Measurements from ENCODE around the gene KDSR.

DNA sequence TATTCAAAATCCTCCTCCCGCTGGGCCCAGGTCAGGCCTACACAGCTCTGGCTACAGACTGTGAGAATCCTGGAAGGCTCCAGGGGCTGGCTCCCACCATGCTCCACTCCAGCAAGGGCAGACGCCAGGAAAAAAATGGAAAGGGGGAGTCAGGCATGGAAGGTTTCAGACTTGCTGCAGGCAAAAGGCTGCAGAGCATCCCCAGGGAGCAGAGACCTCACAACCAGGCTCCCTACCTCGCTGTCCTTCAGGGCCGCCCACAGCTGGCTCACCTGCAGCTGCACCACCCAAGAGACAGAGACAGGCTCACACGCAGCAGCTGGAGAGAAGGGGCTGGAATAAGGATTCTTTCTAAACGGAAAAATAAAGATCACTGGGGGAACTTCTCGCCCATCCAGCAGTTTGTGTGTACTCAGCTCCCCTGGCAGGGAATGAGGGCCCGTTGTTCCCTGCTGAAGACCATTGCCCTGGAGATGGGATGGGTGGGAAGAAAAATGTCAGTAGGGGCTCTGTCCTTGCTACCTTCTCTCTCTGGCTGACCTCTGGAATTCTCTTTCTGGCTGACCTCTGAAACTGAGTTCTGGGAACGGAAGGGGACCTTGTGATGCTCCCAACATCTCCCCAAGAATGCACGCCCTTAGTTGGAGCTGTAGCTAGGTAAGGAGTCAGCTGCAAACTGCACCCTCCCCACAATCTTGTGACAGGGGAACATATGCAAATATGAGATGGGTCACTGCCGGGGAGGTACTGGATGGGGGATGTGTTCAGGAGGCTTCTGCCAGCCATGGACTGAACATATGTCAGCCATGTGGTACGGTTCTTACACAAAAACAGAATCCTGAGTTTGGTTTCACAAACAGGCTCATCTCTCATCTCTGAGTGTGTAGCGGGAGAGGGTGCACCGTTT, 81.9 kb downstream of the KDSR start:
- TF ChIP-seq, protein P1, sequence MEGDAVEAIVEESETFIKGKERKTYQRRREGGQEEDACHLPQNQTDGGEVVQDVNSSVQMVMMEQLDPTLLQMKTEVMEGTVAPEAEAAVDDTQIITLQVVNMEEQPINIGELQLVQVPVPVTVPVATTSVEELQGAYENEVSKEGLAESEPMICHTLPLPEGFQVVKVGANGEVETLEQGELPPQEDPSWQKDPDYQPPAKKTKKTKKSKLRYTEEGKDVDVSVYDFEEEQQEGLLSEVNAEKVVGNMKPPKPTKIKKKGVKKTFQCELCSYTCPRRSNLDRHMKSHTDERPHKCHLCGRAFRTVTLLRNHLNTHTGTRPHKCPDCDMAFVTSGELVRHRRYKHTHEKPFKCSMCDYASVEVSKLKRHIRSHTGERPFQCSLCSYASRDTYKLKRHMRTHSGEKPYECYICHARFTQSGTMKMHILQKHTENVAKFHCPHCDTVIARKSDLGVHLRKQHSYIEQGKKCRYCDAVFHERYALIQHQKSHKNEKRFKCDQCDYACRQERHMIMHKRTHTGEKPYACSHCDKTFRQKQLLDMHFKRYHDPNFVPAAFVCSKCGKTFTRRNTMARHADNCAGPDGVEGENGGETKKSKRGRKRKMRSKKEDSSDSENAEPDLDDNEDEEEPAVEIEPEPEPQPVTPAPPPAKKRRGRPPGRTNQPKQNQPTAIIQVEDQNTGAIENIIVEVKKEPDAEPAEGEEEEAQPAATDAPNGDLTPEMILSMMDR (IDR thresholded peaks at IDR 0.05), result no peak
- TF ChIP-seq ZFX (IDR thresholded peaks at IDR 0.05; ENCODE audit: borderline replicate concordance), result no peak

Measured in 22Rv1 (cell line).